Forelimb muscle (tissue), 1 donor: ENCODE measurements around the gene OARD1. TPM values are rescaled to one million over a fixed set of nuclear protein-coding genes. Genes with fewer than 3 reads are reported as not detected.
"Not testable (repeated sequence)": the region's sequence is repeated elsewhere in the genome, so short reads cannot be mapped to it uniquely, and the experiment has no call there.

Experiments used
- DNase-seq: peaks from one replicate; pipeline ENCODE4 v3.0.0-alpha.2; 2013; ENCODE audit warnings: low read depth
- polyA plus RNA-seq: library from polyadenylated mRNA; unstranded; fragments of 120-200 nt; gene quantifications from one replicate; pipeline ENCODE4 v1.2.1, GENCODE V29; 2013; ENCODE audit not compliant: insufficient read length

The OARD1 gene
- 17.5 TPM for polyA plus RNA-seq

GRCh38 chr6:41071923-41072835 is at the start of gene OARD1:
TSS of gene OARD1 (minus strand) at chr6:41072356. CDS start at chr6:41071634, 722 bp downstream.
- peak; percentile 98 for DNase-seq

GRCh38 chr6:41120058-41120457 is 47.9 kb upstream of the OARD1 start:
- no peak for DNase-seq

GRCh38 chr6:41119508-41119907 is 47.4 kb upstream of the OARD1 start:
- no peak for DNase-seq

GRCh38 chr6:41115027-41115426 is 42.9 kb upstream of the OARD1 start:
- DNase-seq = not testable (repeated sequence)

- no peak for DNase-seq
These were observed 38.9 kb upstream of the OARD1 start for GRCh38 chr6:41111017-41111416.

- no peak for DNase-seq
These were observed 31.7 kb upstream of the OARD1 start for GRCh38 chr6:41103847-41104246.

GRCh38 chr6:41100871-41101287 is 28.7 kb upstream of the OARD1 start:
- no peak for DNase-seq

GRCh38 chr6:41098366-41098765 is 26.2 kb upstream of the OARD1 start:
- no peak for DNase-seq

- no peak for DNase-seq
These were observed 25.4 kb upstream of the OARD1 start for GRCh38 chr6:41097467-41098090.

- DNase-seq = no peak
These were observed 21.6 kb upstream of the OARD1 start for GRCh38 chr6:41093729-41094128.

GRCh38 chr6:41092421-41093140 is 20.4 kb upstream of the OARD1 start:
- DNase-seq = no peak

- DNase-seq = no peak
These were observed 18.9 kb upstream of the OARD1 start for GRCh38 chr6:41090841-41091761.

GRCh38 chr6:41088451-41088850 is 16.3 kb upstream of the OARD1 start:
- no peak for DNase-seq

GRCh38 chr6:41085182-41085581 is 13.0 kb upstream of the OARD1 start:
- DNase-seq = no peak

- no peak for DNase-seq
These were observed 10.9 kb upstream of the OARD1 start for GRCh38 chr6:41083072-41083471.

GRCh38 chr6:41080621-41081020 is 8.5 kb upstream of the OARD1 start:
- no peak for DNase-seq

GRCh38 chr6:41079080-41079479 is 6.9 kb upstream of the OARD1 start:
- DNase-seq = no peak

GRCh38 chr6:41078101-41078500 is 5.9 kb upstream of the OARD1 start:
- DNase-seq = no peak

- no peak for DNase-seq
These were observed 5.4 kb upstream of the OARD1 start for GRCh38 chr6:41077536-41077935.

GRCh38 chr6:41075651-41076626 is 3.8 kb upstream of the OARD1 start:
- no peak for DNase-seq
